HG02623 (cell line): Measurements from ENCODE around the gene C5orf24.
"Not testable (repeated sequence)": the region's sequence is repeated elsewhere in the genome, so short reads cannot be mapped to it uniquely, and the experiment has no call there.

Experiments used
- ATAC-seq: cut with Tn5 transposase; IDR thresholded peaks from one replicate; pipeline ENCODE4 v1.9.1; 2021; ENCODE audit warnings: moderate library complexity; ENCODE audit not compliant: unreplicated experiment

C5orf24 gene

DNA sequence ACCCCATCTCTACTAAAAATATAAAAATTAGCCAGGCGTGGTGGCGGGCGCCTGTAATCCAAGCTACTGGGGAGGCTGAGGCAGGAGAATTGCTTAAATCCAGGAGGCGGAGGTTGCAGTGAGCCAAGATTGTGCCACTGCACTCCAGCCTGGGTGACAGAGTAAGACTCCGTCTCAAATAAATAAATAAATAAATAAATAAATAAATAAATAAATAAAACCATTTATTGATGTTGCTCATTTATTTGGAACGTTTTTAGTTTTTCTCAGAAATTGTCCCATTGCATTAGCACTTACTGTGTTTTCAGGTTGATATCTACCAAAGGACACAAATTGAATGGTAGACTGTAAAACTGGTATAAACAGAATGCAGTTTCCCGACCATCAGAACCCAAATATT lies 10.7 kb downstream of the C5orf24 start:
- not testable (repeated sequence) for ATAC-seq

- no peak for ATAC-seq
Observed at GRCh38 chr5:134857401-134857800, 11.6 kb downstream of the C5orf24 start.

DNA sequence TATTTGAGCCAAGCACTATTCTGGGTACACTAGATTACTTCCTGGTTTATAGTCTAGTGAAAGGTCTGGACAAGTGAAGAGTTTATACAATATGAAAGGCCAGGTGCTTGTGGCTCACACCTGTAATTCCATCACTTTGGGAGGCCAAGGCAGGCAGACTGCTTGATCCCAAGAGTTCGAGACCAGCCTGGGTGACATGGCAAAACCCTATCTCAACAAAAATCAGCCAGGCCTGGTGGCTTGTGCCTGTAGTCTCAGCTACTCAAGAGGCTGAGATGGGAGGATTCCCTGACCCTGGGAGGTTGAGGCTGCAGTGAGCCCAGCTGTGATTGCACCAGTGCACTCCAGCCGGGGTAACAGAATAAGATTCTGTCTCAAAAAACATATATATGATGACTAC lies 18.9 kb downstream of the C5orf24 start:
- ATAC-seq = no peak

DNA sequence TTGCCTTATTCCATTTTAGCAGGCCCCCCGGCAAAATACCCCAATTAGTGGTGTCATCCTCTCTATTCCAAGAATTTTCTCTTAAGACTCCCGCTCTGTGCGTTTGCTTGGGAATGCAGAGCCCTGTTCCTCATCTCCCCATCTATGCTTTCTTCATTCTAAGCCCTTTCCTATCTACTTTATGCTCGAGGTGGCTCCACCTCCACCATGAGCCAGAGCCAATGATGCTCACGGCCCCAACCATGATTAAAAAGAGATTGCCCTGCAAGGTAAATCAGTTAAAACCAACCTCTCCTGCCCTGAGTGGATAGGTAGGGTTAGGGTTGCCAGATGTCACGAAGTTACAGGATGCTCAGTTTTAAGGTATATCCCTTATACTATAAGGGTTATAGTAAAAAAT lies 27.7 kb downstream of the C5orf24 start:
- ATAC-seq = no peak

DNA sequence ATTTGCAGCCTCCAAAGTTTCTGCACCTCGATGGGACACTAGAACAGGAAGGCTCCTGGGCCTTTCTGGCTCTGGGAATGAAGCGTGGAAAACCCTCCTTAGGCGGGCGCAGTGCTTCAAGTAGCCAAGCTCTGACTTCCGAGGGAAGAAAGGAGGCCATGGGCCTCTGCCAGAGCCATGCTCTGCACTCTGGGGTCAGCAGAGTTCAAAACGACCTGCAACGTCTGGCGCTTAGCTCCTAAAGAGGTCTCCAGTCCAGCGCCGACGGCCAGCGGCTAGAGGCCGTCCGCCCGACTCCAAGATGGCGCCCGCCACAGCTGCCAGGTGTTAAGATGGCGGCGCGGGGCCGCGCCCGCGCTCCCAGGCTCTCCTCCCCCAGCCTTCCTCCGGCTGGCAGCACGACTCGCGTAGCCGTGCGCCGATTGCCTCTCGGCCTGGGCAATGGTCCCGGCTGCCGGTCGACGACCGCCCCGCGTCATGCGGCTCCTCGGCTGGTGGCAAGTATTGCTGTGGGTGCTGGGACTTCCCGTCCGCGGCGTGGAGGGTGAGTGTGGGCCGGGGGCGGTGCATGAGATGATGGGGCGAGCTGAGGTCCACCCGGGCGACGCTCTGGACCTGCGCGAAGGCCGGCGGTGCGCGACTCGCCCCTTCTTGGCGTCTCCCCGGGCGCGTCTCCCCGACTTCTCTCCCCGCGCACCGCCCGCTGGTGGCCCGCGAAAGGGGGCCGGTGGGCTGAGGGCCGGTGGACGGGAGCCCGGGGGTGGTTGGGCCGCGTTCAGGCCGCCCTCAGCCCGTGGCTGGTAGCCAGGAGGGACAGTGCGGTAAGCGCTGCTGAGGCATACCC lies 28.4 kb downstream of the C5orf24 start, which contains the start of gene TXNDC15:
Gene TXNDC15 (plus strand): TSS at position 385 of the 844 bp plus-strand sequence. CDS start 57 bp downstream, at position 442.
- peak; percentile 71 for ATAC-seq

DNA sequence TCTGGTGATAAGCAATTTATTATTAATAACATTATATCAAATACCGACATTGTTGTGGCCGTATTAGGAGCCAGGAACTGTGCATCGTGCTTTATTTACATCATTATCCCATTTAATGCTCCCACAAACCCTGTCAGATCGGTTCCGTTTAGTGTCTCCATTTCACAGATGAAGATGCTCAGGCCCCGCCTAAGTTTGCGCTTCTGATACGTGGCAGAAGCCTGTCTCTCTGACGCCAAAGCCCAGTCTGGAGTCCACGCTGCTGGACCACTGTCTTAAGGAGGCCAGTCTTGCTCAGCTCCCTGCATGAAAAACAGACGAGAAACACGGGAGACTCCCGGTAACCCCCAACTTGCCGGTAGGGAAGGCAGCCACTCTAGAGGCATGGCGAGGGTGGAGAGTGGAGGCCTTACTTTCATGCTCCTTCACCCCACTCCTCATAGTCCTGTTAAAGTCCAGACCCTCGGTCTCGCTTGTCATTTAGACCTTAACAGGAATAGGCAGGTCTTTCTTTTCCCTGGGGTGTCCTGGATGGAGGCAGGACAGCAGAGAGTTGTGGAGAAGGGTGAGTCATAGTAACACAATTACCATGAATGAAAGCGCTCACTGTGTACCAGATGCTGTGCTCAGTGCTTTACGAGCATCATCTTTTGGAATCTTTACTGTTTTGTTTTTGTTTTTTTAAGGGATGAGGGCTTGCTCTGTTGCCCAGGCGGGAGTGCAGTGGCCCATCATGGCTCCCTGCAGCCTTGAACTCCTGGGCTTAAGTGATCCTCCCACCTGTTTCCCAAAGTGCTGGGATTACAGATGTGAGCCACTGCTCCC lies 29.3 kb downstream of the C5orf24 start:
- peak; percentile 24 for ATAC-seq

DNA sequence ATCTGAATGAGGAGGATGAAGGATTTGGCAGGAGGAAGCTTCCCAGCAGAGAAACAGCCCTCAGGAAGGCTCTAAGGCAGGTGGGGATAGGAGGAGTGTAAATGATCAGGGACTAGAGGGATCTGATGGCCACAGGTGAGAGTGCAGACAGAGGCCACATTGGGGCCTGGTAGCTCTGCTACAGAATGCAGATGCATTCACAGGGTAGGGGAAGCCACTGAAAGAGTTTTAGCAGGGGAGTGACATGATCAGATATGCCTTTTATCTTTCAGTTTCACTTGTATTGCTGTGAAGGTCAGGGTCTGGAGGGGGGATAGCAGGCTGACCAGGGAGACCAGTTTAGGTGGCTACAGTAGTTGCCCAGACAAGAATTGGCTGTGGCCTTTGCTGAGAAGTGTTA lies 31.4 kb downstream of the C5orf24 start:
- no peak for ATAC-seq

DNA sequence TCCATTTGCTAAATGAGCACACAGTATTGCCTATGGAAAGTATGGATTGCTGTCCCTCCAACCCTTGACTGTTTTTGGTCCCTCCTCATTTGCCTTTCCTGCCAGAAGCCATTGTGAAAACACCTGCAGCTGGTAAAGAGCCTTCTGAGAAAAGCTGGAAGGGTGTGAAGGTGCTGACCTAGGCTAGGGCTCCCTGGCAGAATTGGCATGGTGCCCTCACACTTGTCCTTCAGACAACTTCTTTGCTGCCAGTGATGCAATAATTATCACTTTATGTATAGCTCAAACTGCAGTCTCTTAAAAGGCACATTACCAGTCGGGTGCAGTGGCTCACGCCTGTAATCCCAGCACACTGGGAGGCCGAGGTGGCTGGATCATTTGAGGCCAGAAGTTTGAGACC lies 32.6 kb downstream of the C5orf24 start:
- no peak for ATAC-seq

DNA sequence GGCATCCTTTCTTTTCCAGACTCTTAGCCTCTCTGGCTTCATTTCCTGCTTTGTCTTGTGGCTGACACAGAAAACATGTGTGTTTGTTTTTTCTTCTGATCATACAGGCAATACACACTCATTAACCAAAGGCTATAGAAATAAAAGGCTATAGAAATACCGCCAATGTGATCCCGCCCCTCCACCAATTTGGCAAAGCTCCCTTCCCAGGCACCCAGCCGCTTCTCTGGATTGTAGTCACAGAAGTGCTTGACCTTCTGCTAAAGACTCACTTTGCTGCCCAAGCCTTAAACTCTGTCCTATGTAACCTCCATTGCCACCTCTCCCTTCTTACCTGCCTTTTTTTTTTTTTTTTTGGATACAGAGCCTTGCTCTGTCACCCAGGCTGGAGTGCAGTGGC lies 33.7 kb downstream of the C5orf24 start:
- ATAC-seq = no peak

DNA sequence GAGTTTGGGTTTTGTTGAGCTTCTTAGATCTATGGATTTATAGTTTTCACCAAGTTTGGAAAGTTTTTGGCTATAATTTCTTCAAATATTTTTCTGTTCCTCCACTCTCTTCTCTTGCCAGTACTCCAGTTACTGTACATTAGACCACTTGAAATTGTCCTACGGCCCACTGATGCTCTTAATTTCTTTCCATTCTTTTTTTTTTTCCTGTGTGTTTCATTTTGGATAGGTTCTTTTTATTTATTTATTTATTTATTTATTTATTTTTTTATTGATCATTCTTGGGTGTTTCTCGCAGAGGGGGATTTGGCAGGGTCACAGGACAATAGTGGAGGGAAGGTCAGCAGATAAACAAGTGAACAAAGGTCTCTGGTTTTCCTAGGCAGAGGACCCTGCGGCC lies 35.2 kb downstream of the C5orf24 start:
- ATAC-seq = not testable (repeated sequence)

DNA sequence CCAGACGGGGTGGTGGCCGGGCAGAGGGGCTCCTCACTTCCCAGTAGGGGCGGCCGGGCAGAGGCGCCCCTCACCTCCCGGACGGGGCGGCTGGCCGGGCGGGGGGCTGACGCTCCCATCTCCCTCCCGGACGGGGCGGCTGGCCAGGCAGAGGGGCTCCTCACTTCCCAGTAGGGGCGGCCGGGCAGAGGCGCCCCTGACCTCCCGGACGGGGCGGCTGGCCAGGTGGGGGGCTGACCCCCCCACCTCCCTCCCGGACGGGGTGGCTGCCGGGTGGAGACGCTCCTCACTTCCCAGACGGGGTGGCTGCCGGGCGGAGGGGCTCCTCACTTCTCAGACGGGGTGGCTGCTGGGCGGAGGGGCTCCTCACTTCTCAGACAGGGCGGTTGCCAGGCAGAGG lies 35.9 kb downstream of the C5orf24 start:
- not testable (repeated sequence) for ATAC-seq

- ATAC-seq = no peak
Observed at GRCh38 chr5:134887593-134888159, 41.9 kb downstream of the C5orf24 start.

GRCh38 chr5:134889335-134889734 lies 43.6 kb downstream of the C5orf24 start:
- no peak for ATAC-seq

GRCh38 chr5:134891473-134891872 lies 45.7 kb downstream of the C5orf24 start:
- no peak for ATAC-seq

- no peak for ATAC-seq
Observed at GRCh38 chr5:134892282-134892681, 46.5 kb downstream of the C5orf24 start.

DNA sequence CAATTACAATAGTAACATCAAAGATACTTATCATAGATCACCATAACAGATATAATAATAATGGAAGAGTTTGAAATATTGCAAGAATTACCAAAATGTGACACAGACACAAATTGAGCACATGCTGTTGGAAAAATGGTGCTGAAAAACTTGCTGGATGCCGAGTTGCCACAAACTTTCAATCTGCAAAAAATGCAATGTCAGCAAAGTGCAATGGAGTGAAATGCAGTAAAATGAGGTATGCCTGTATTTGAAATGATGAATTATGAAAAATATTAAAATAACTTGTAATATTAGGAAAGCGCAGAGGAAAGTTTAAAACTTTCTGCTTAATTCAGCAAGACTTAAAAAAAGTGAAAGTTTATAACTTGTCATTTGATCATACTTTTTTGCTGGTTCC lies 47.2 kb downstream of the C5orf24 start:
- no peak for ATAC-seq

GRCh38 chr5:134893748-134894505 lies 48.2 kb downstream of the C5orf24 start:
- no peak for ATAC-seq

GRCh38 chr5:134902071-134902801 lies 56.5 kb downstream of the C5orf24 start:
- ATAC-seq = no peak

- peak; percentile 72 for ATAC-seq
Observed at GRCh38 chr5:134904610-134905245, 59.0 kb downstream of the C5orf24 start, which contains the start of gene PCBD2. Gene PCBD2, plus strand, starts transcription at chr5:134905131. Its CDS starts 9 bp downstream, at chr5:134905140.
